GM18907 (cell line): ENCODE results near the gene BMI1.
A peak's percentile ranks its signal among the peaks of the same experiment; 100 is the strongest.
"Not testable (repeated sequence)": the region's sequence is repeated elsewhere in the genome, so short reads cannot be mapped to it uniquely, and the experiment has no call there.

Experiments used
- ATAC-seq: cut with Tn5 transposase; IDR thresholded peaks from one replicate; pipeline ENCODE4 v1.9.1; 2021; ENCODE audit warnings: mild to moderate bottlenecking, moderate library complexity; ENCODE audit not compliant: unreplicated experiment

The BMI1 gene

GRCh38 chr10:22320591-22321155 is at the start of gene BMI1:
Gene BMI1, plus strand, starts transcription at chr10:22321099. Its CDS starts 5,351 bp downstream, at chr10:22326450.
- ATAC-seq: peak; percentile 15

- no peak for ATAC-seq
Observed at GRCh38 chr10:22271786-22272185, 49.1 kb upstream of the BMI1 start.

- ATAC-seq: no peak
Observed at GRCh38 chr10:22278441-22278782, 42.5 kb upstream of the BMI1 start.

- ATAC-seq: no peak
Observed at GRCh38 chr10:22280078-22280477, 40.8 kb upstream of the BMI1 start.

- no peak for ATAC-seq
Observed at GRCh38 chr10:22285130-22285529, 35.8 kb upstream of the BMI1 start.

GRCh38 chr10:22293747-22294404 is 27.0 kb upstream of the BMI1 start:
- no peak for ATAC-seq

- ATAC-seq: no peak
Observed at GRCh38 chr10:22294694-22295093, 26.2 kb upstream of the BMI1 start.

- no peak for ATAC-seq
Observed at GRCh38 chr10:22301193-22301592, 19.7 kb upstream of the BMI1 start.

- ATAC-seq: no peak
Observed at GRCh38 chr10:22303461-22303860, 17.4 kb upstream of the BMI1 start.

- ATAC-seq: no peak
Observed at GRCh38 chr10:22305721-22306120, 15.2 kb upstream of the BMI1 start.

GRCh38 chr10:22308390-22308789 is 12.5 kb upstream of the BMI1 start:
- peak; percentile 98 for ATAC-seq

GRCh38 chr10:22309180-22310000 is 11.5 kb upstream of the BMI1 start:
- no peak for ATAC-seq

GRCh38 chr10:22310012-22310411 is 10.9 kb upstream of the BMI1 start:
- not testable (repeated sequence) for ATAC-seq

GRCh38 chr10:22310928-22311327 is 10.0 kb upstream of the BMI1 start:
- ATAC-seq: no peak

- ATAC-seq: no peak
Observed at GRCh38 chr10:22314852-22315251, 6.0 kb upstream of the BMI1 start.

GRCh38 chr10:22315455-22316285 is 5.2 kb upstream of the BMI1 start:
- peak; percentile 31 for ATAC-seq

GRCh38 chr10:22316286-22317075 is 4.4 kb upstream of the BMI1 start, which contains the start of gene COMMD3:
Gene COMMD3, plus strand, starts transcription at chr10:22316388. Its CDS starts 30 bp downstream, at chr10:22316418.
- peak; percentile 74 for ATAC-seq

- ATAC-seq: peak; percentile 31
Observed at GRCh38 chr10:22317076-22317370, 3.9 kb upstream of the BMI1 start.

GRCh38 chr10:22317771-22318565 is 2.9 kb upstream of the BMI1 start:
- no peak for ATAC-seq

- ATAC-seq: no peak
Observed at GRCh38 chr10:22318772-22319171, 2.1 kb upstream of the BMI1 start.
